Stimulated activated CD4-positive, alpha-beta T cell treated with anti-CD3 and anti-CD28 coated beads, Interleukin-12 subunit alpha, Interleukin-12 subunit beta, amount 100 ng/mL, for 4 hours (primary cell): ENCODE measurements around the gene FZD8.
A peak's percentile ranks its signal among the peaks of the same experiment; 100 is the strongest.
"Not testable (repeated sequence)": the region's sequence is repeated elsewhere in the genome, so short reads cannot be mapped to it uniquely, and the experiment has no call there.

Experiments used
- DNase-seq: peaks from one replicate; pipeline ENCODE4 v3.0.0-alpha.2; 2020

FZD8 gene

GRCh38 chr10:35642035-35642792 is at the start of gene FZD8:
FZD8 (minus strand) TSS chr10:35642296; CDS start chr10:35641429, 867 bp downstream.
- peak; percentile 73 for DNase-seq

- DNase-seq: no peak
Measured at GRCh38 chr10:35691522-35692236, 49.6 kb upstream of the FZD8 start.

- DNase-seq: no peak
Measured at GRCh38 chr10:35690534-35690933, 48.4 kb upstream of the FZD8 start.

- not testable (repeated sequence) for DNase-seq
Measured at GRCh38 chr10:35685858-35686257, 43.8 kb upstream of the FZD8 start.

- DNase-seq: no peak
Measured at GRCh38 chr10:35685402-35685801, 43.3 kb upstream of the FZD8 start.

GRCh38 chr10:35684586-35684985 is 42.5 kb upstream of the FZD8 start:
- DNase-seq: no peak

GRCh38 chr10:35675846-35676245 is 33.8 kb upstream of the FZD8 start:
- DNase-seq: no peak

- no peak for DNase-seq
Measured at GRCh38 chr10:35674843-35675242, 32.7 kb upstream of the FZD8 start.

- no peak for DNase-seq
Measured at GRCh38 chr10:35668865-35669650, 27.0 kb upstream of the FZD8 start.

GRCh38 chr10:35667971-35668370 is 25.9 kb upstream of the FZD8 start:
- DNase-seq: no peak

- DNase-seq: no peak
Measured at GRCh38 chr10:35667270-35667889, 25.3 kb upstream of the FZD8 start.

- no peak for DNase-seq
Measured at GRCh38 chr10:35661236-35661635, 19.1 kb upstream of the FZD8 start.

GRCh38 chr10:35659456-35659855 is 17.4 kb upstream of the FZD8 start:
- DNase-seq: no peak

GRCh38 chr10:35657621-35658020 is 15.5 kb upstream of the FZD8 start:
- no peak for DNase-seq

GRCh38 chr10:35652824-35653223 is 10.7 kb upstream of the FZD8 start:
- DNase-seq: no peak

- DNase-seq: no peak
Measured at GRCh38 chr10:35650894-35651293, 8.8 kb upstream of the FZD8 start.

- no peak for DNase-seq
Measured at GRCh38 chr10:35644050-35644950, 2.2 kb upstream of the FZD8 start.

- peak; percentile 12 for DNase-seq
Measured at GRCh38 chr10:35643151-35644049, 1.3 kb upstream of the FZD8 start.

GRCh38 chr10:35642793-35643114 is 658 bp upstream of the FZD8 start:
- no peak for DNase-seq

GRCh38 chr10:35641676-35642034 is 441 bp downstream of the FZD8 start:
- DNase-seq: peak; percentile 17
